ENCODE measurements around the gene MRPL50.

MRPL50 gene

DNA sequence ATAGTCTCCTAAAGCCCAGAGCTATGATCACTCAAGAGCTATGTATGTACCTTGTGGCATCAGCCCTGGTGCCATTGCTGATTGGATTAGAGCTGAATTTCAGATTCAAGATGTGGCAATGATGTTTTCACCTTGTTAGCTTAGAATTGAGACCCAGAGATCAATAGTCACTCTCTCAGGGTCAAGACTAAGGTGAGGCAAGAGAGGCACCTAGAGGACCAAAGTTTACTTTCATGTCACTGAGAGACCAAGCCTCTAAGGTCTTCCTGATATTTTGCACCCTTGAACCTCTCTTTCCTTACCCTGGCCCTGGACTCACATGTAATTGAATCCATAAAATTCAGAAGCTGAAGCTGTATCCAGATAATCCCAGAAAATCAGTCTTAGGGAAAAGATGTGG is 56.5 kb downstream of the MRPL50 start:
- no peak for DNase-seq (ENCODE audit: low read depth in 1 of 2, low spot score in 1 of 2)

All from activated CD4-positive, alpha-beta T cell treated with anti-CD3 and anti-CD28 coated beads, Interleukin-2, amount 50 U/mL, for 24 hours (primary cell).